ENCODE measurements around the gene PCSK6.

The PCSK6 gene

DNA sequence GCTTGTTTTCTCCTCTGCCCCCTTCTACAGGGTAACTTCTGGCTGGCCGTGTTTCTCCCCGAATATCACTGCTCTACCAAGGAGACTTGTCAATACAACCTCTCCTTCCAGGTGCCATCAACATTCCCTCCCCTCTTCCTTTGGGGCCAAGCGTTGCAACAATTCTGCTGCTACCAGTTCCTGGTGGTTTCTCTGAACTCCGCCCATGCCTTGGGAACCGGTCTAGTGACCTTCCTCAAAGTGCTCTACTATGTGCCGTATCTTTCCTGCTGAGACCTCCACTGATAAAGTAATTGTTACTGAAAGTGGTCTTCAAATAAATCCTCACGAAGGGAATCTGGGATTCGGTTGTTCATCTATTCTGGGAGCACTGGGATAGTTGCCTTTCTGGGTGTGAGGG is 26.2 kb downstream of the PCSK6 start:
- no peak for DNase-seq (ENCODE audit: low read depth in 1 of 2, low spot score in 1 of 2)
- Histone ChIP-seq H3K4me3 (replicated peaks; ENCODE audit: insufficient read depth, low read length) (no peak overlapping the region), H3K27me3 (ENCODE audit: insufficient read depth, poor library complexity, severe bottlenecking) (no peaks in the 10 kb centered on the region), H3K27ac (replicated peaks) (no peak overlapping the region)
- TF ChIP-seq, protein P1, sequence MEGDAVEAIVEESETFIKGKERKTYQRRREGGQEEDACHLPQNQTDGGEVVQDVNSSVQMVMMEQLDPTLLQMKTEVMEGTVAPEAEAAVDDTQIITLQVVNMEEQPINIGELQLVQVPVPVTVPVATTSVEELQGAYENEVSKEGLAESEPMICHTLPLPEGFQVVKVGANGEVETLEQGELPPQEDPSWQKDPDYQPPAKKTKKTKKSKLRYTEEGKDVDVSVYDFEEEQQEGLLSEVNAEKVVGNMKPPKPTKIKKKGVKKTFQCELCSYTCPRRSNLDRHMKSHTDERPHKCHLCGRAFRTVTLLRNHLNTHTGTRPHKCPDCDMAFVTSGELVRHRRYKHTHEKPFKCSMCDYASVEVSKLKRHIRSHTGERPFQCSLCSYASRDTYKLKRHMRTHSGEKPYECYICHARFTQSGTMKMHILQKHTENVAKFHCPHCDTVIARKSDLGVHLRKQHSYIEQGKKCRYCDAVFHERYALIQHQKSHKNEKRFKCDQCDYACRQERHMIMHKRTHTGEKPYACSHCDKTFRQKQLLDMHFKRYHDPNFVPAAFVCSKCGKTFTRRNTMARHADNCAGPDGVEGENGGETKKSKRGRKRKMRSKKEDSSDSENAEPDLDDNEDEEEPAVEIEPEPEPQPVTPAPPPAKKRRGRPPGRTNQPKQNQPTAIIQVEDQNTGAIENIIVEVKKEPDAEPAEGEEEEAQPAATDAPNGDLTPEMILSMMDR (IDR thresholded peaks at IDR 0.05; ENCODE audit: insufficient read depth, low read length): no peak
- TF ChIP-seq, protein P2, sequence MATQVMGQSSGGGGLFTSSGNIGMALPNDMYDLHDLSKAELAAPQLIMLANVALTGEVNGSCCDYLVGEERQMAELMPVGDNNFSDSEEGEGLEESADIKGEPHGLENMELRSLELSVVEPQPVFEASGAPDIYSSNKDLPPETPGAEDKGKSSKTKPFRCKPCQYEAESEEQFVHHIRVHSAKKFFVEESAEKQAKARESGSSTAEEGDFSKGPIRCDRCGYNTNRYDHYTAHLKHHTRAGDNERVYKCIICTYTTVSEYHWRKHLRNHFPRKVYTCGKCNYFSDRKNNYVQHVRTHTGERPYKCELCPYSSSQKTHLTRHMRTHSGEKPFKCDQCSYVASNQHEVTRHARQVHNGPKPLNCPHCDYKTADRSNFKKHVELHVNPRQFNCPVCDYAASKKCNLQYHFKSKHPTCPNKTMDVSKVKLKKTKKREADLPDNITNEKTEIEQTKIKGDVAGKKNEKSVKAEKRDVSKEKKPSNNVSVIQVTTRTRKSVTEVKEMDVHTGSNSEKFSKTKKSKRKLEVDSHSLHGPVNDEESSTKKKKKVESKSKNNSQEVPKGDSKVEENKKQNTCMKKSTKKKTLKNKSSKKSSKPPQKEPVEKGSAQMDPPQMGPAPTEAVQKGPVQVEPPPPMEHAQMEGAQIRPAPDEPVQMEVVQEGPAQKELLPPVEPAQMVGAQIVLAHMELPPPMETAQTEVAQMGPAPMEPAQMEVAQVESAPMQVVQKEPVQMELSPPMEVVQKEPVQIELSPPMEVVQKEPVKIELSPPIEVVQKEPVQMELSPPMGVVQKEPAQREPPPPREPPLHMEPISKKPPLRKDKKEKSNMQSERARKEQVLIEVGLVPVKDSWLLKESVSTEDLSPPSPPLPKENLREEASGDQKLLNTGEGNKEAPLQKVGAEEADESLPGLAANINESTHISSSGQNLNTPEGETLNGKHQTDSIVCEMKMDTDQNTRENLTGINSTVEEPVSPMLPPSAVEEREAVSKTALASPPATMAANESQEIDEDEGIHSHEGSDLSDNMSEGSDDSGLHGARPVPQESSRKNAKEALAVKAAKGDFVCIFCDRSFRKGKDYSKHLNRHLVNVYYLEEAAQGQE (IDR thresholded peaks at IDR 0.05; ENCODE audit: insufficient replicate concordance, low read depth): no peak
- TF ChIP-seq GABPA (IDR thresholded peaks at IDR 0.05; ENCODE audit: low read depth) (no peak), SPI1 (IDR thresholded peaks at IDR 0.05; ENCODE audit: borderline replicate concordance, low read depth) (no peak), POLR2AphosphoS5 (IDR thresholded peaks at IDR 0.05; ENCODE audit: low read depth) (no peak)

DNA sequence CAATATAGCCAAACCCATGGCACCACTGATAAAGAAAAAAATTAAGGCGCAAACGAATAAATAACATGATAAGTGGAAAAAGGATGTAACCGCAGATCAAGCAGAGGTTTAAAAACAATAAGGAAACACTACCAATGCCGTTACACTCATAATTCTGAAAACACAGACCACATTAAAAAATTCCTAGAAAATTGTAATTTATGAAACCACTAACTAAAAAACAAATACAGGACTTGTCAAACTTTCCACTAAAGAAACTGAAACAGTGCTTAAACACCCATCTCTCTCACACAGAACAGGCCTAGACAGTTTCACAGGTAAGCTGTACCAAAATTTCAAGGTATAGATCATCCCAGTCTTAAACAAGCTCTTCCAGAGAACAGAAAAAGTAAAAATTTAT is 28.4 kb downstream of the PCSK6 start:
- TF ChIP-seq SPI1 (IDR thresholded peaks at IDR 0.05; ENCODE audit: borderline replicate concordance, low read depth) (no peak), GABPA (IDR thresholded peaks at IDR 0.05; ENCODE audit: low read depth) (no peak), POLR2AphosphoS5 (IDR thresholded peaks at IDR 0.05; ENCODE audit: low read depth) (no peak)
- TF ChIP-seq, protein P2 (IDR thresholded peaks at IDR 0.05; ENCODE audit: insufficient replicate concordance, low read depth): no peak
- TF ChIP-seq, protein P1 (IDR thresholded peaks at IDR 0.05; ENCODE audit: insufficient read depth, low read length): no peak
- H3K27me3 ChIP-seq (ENCODE audit: insufficient read depth, poor library complexity, severe bottlenecking): no peaks in the 10 kb centered on the region
- no peak overlapping the region for H3K27ac ChIP-seq (replicated peaks)
- no peak overlapping the region for H3K4me3 ChIP-seq (replicated peaks; ENCODE audit: insufficient read depth, low read length)
- no peak for DNase-seq (ENCODE audit: low read depth in 1 of 2, low spot score in 1 of 2)

DNA sequence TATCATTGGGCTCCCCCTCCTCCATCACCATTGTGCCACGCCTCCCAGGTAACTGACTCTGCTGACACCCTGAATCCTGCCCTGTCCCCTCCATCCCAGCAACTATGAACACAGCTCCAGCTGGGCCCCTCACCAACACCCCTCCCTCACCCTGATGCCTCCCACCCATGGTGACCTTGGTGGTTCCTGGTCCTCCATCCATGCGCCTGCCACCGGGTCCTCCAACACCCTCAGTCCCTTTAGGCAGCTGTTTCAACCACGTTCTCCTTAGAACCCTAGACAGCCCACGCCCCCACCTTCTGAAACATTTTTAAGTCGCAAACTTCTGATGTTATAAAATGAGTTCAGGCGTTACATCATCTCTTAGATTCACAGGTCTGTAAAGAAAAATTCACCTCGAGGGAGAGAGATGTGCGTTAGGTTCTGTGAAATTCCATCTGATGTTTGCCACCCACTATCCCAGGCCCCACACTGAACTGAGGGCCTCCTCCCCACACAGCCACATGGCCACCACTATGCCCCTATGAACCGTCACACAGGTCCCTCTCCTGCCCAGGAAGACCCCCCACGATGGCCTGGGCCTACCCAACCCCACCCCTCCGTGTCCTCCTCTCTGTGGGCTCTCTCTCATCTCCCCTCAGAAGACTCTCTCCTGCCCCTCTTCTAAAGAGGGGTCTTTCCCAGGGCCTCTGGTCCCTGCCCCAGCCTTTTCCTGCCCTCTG is 29.8 kb downstream of the PCSK6 start:
- DNase-seq (ENCODE audit: low read depth in 1 of 2, low spot score in 1 of 2): no peak
- no peak overlapping the region for H3K27ac ChIP-seq (replicated peaks)
- TF ChIP-seq SPI1 (IDR thresholded peaks at IDR 0.05; ENCODE audit: borderline replicate concordance, low read depth) (no peak), GABPA (IDR thresholded peaks at IDR 0.05; ENCODE audit: low read depth) (no peak), POLR2AphosphoS5 (IDR thresholded peaks at IDR 0.05; ENCODE audit: low read depth) (no peak)
- TF ChIP-seq, protein P1 (IDR thresholded peaks at IDR 0.05; ENCODE audit: insufficient read depth, low read length): no peak
- TF ChIP-seq, protein P2 (IDR thresholded peaks at IDR 0.05; ENCODE audit: insufficient replicate concordance, low read depth): no peak
- H3K27me3 ChIP-seq (ENCODE audit: insufficient read depth, poor library complexity, severe bottlenecking): no peaks in the 10 kb centered on the region
- no peak overlapping the region for H3K4me3 ChIP-seq (replicated peaks; ENCODE audit: insufficient read depth, low read length)

All from HL-60 (cell line).